Measurements from ENCODE around the gene CEP83. TPM values are rescaled to one million over a fixed set of nuclear protein-coding genes. Genes with fewer than 3 reads are reported as not detected.
"Not testable (repeated sequence)": the region's sequence is repeated elsewhere in the genome, so short reads cannot be mapped to it uniquely, and the experiment has no call there.

The CEP83 gene
- total RNA-seq, 4 donors from 2014 or later: 7.9 to 25.9 (median 11.4) TPM

DNA sequence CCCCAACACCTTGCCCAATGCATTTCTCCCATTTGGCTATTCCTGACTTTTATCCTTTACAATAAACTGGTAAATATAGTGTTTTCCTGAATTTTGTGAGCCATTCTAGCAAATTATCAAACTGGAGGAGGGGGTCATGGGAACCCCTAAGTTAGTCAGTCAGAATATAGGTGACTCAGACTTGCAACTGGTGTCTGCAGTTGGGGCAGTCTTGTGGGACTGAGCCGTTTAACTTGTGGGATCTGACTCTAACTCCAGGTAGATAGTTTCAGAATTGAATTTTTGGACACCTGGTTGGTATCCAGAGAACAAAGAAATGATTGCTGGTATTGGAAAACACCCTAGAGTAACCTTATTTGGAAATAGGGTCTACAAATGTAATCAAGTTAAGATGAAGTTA, 133.4 kb downstream of the CEP83 start:
- 86% methylated on average over 1 of the region's 1 CpG; no CpG with 5 or more reads in 1 of the 2 donors for WGBS, 2 donors
- no peak for DNase-seq
- TF ChIP-seq, protein P1, sequence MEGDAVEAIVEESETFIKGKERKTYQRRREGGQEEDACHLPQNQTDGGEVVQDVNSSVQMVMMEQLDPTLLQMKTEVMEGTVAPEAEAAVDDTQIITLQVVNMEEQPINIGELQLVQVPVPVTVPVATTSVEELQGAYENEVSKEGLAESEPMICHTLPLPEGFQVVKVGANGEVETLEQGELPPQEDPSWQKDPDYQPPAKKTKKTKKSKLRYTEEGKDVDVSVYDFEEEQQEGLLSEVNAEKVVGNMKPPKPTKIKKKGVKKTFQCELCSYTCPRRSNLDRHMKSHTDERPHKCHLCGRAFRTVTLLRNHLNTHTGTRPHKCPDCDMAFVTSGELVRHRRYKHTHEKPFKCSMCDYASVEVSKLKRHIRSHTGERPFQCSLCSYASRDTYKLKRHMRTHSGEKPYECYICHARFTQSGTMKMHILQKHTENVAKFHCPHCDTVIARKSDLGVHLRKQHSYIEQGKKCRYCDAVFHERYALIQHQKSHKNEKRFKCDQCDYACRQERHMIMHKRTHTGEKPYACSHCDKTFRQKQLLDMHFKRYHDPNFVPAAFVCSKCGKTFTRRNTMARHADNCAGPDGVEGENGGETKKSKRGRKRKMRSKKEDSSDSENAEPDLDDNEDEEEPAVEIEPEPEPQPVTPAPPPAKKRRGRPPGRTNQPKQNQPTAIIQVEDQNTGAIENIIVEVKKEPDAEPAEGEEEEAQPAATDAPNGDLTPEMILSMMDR (IDR thresholded peaks at IDR 0.05): no peak
- H3K27me3 ChIP-seq: no peaks in the 10 kb centered on the region
- peaks cover 0 to 13% (median 0%) of the 10 kb centered on the region in 3 donors for H3K9me3 ChIP-seq
- H3K36me3 ChIP-seq: peaks cover 0 to 71% (median 0%) of the 10 kb centered on the region in 3 donors
- H3K4me3 ChIP-seq: no peak overlapping the region
- intact Hi-C loops (cut with DNase I): no loop called here
- H3K4me1 ChIP-seq: no peaks in the 10 kb centered on the region
- H3K27ac ChIP-seq: no peak overlapping the region

DNA sequence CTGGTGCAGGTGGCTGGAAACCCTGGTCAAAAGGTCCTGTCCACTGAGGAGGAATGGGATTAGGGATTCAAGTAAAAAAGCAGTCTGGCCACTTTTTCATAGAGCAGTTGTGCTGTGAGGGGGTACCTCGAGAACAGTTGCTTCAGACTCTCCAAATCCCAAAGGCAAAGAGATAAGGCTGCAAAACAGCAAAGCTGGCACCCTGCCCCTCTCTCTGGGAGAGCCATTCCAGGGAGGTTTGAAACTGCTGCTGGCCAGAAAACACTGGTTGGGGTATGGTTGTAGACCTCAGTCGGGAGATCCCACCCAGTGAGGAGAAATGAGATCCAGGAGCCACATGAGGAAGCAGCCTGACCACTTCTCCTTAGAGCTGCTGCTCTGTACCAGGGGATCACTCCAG, 137.3 kb downstream of the CEP83 start:
- Histone ChIP-seq H3K9me3 (peaks cover 0 to 40% (median 11%) of the 10 kb centered on the region in 3 donors), H3K36me3 (peaks cover 0 to 64% (median 0%) of the 10 kb centered on the region in 3 donors), H3K27ac (no peak overlapping the region), H3K4me3 (no peak overlapping the region), H3K27me3 (no peaks in the 10 kb centered on the region), H3K4me1 (no peaks in the 10 kb centered on the region)
- TF ChIP-seq POLR2A (IDR thresholded peaks at IDR 0.05): no peak
- TF ChIP-seq, protein P1 (IDR thresholded peaks at IDR 0.05): no peak
- 96 to 97% methylated on average over 2 of the region's 2 CpGs for WGBS, 2 donors
- DNase-seq: no peak
- intact Hi-C loops (cut with DNase I): no loop called here

DNA sequence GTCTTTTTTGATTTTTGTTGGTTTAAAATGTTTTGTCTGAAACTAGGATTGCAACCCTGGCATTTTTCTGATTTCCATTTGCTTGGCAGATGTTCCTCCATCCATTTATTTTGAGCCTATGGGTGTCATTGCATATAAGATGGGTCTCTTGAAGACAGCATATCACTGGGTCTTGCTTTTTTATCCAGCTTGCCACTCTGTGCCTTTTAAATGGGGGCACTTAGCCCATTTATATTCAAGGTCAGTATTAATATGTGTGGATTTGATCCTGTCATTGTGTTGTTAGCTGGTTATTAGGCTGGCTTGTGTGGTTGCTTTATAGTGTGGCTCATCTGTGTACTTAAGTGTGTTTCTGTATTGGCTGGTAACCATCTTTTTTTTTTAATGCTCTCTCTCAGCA, 139.6 kb downstream of the CEP83 start:
- Histone ChIP-seq H3K27me3 (no peaks in the 10 kb centered on the region), H3K36me3 (peaks cover 0 to 46% (median 0%) of the 10 kb centered on the region in 3 donors), H3K4me1 (no peaks in the 10 kb centered on the region), H3K9me3 (peaks cover 0 to 45% (median 11%) of the 10 kb centered on the region in 3 donors), H3K4me3 (no peak overlapping the region), H3K27ac (no peak overlapping the region)
- intact Hi-C loops (cut with DNase I): no loop called here
- DNase-seq: no peak
- no peak for TF ChIP-seq POLR2A (IDR thresholded peaks at IDR 0.05)
- TF ChIP-seq, protein P1 (IDR thresholded peaks at IDR 0.05): no peak

DNA sequence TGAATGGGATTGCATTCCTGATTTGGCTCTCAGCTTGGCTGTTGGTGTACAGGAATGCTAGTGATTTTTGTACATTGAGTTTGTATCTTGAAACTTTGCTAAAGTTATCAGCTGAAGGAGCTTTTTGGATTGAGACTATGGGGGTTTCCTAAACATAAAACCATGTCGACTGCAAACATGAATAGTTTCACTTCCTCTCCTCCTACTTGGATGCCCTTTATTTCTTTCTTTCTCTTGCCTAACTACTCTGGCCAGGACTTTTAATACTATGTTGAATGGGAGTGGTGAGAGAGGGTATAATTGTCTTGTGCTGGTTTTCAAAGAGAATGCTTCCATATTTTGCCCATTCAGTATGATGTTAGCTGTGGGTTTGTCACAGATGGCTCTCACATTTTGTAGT, 141.5 kb downstream of the CEP83 start:
- DNase-seq: no peak
- 39 to 59% methylated on average over 1 of the region's 1 CpG for WGBS, 2 donors
- Histone ChIP-seq H3K27ac (no peak overlapping the region), H3K27me3 (no peaks in the 10 kb centered on the region), H3K36me3 (peaks cover 0 to 27% (median 0%) of the 10 kb centered on the region in 3 donors), H3K9me3 (peaks cover 0 to 45% (median 11%) of the 10 kb centered on the region in 3 donors), H3K4me3 (no peak overlapping the region), H3K4me1 (no peaks in the 10 kb centered on the region)
- no peak for TF ChIP-seq POLR2A (IDR thresholded peaks at IDR 0.05)
- TF ChIP-seq, protein P1 (IDR thresholded peaks at IDR 0.05): no peak
- intact Hi-C loops (cut with DNase I): no loop called here

DNA sequence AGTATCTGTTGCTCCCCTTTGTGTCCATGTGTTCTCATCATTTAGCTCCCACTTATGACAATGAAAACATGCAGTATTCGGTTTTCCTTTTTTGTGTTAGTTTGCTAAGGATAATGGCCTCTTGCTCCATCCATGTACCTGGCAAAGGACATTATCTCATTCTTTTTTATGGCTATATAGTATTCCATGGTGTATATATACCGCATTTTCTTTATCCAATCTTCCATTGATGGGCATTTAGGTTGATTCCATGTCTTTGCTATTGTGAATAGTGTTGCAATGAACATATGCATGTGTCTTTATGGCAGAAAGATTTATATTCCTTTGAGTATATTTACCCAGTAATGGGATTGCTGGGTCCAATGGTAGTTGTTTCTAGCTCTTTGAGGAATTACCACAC, 143.1 kb downstream of the CEP83 start:
- H3K27me3 ChIP-seq; H3K4me3 ChIP-seq; H3K27ac ChIP-seq; intact Hi-C loops (cut with DNase I); DNase-seq; H3K4me1 ChIP-seq: not testable (repeated sequence)
- WGBS, 2 donors: 96 to 100% methylated on average over 2 of the region's 2 CpGs
- H3K9me3 ChIP-seq: peaks cover 0 to 36% (median 11%) of the 10 kb centered on the region in 3 donors
- peaks cover 0 to 13% (median 0%) of the 10 kb centered on the region in 3 donors for H3K36me3 ChIP-seq

DNA sequence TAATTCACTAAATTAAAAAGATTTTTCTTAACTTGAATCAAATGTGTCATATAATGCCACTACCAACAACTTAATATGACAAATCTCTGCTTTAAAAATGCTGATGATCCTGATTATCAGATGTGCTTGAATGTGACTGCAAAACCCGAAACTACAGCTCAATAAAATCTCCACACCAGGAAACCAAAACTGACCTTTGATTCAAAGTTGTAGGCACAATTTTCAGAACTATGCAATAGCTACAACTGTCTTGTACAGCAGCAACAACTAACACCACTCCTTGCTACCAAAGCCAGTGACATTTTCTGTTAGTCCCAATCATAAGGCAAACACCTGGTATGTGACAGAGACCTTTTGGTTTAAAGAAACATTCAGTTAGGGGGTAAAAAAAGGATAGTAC, 147.3 kb downstream of the CEP83 start:
- no peak for DNase-seq
- Histone ChIP-seq H3K36me3 (peaks cover 0 to 40% (median 0%) of the 10 kb centered on the region in 3 donors), H3K4me1 (no peaks in the 10 kb centered on the region), H3K9me3 (peaks cover 0 to 5% (median 0%) of the 10 kb centered on the region in 3 donors), H3K4me3 (no peak overlapping the region), H3K27ac (no peak overlapping the region), H3K27me3 (no peaks in the 10 kb centered on the region)
- WGBS, 2 donors: 100% methylated on average over 1 of the region's 1 CpG
- TF ChIP-seq, protein P1 (IDR thresholded peaks at IDR 0.05): no peak
- no peak for TF ChIP-seq POLR2A (IDR thresholded peaks at IDR 0.05)
- intact Hi-C loops (cut with DNase I): no loop called here
